ENCODE measurements around the gene CNOT4.

DNA sequence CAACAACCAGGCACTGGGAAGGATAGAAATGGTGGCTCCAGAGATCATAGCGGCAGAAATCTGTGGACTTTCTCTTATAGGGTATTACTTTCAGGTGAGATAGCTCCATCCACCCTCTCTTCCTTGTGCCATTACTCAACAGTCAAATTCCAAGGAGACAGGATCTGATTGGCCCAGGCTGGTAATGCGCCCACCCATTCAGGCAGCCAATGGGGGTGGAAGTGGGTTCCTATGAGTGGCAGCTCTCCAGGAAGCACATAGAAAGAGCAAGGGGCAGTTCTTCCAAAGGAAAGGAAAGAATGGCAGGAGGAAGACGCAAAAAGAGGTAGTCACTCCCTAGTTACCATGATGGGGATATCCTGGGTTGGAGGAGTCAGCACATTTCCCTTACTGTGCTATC, 181.8 kb downstream of the CNOT4 start:
- TF ChIP-seq, protein P1, sequence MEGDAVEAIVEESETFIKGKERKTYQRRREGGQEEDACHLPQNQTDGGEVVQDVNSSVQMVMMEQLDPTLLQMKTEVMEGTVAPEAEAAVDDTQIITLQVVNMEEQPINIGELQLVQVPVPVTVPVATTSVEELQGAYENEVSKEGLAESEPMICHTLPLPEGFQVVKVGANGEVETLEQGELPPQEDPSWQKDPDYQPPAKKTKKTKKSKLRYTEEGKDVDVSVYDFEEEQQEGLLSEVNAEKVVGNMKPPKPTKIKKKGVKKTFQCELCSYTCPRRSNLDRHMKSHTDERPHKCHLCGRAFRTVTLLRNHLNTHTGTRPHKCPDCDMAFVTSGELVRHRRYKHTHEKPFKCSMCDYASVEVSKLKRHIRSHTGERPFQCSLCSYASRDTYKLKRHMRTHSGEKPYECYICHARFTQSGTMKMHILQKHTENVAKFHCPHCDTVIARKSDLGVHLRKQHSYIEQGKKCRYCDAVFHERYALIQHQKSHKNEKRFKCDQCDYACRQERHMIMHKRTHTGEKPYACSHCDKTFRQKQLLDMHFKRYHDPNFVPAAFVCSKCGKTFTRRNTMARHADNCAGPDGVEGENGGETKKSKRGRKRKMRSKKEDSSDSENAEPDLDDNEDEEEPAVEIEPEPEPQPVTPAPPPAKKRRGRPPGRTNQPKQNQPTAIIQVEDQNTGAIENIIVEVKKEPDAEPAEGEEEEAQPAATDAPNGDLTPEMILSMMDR (IDR thresholded peaks at IDR 0.05): no peak
- no peak for TF ChIP-seq POLR2A (IDR thresholded peaks at IDR 0.05)
- no peak for TF ChIP-seq EP300 (IDR thresholded peaks at IDR 0.05)

All from tibial nerve (tissue), 4 donors.